SK-N-MC (cell line): ENCODE measurements around the gene AMER3.

Experiments
- EZH2 ChIP-seq: fragments of 200-600 bp; sonication (generic); IDR thresholded peaks from one replicate; pipeline ENCODE4 v1.6.1; 2017; ENCODE audit warnings: antibody characterized with exemption
- POLR2AphosphoS5 ChIP-seq: IDR thresholded peaks from 2 replicates; pipeline ENCODE4 v1.6.1; 2012; ENCODE audit warnings: mild to moderate bottlenecking, low read depth, low read length, borderline replicate concordance

DNA sequence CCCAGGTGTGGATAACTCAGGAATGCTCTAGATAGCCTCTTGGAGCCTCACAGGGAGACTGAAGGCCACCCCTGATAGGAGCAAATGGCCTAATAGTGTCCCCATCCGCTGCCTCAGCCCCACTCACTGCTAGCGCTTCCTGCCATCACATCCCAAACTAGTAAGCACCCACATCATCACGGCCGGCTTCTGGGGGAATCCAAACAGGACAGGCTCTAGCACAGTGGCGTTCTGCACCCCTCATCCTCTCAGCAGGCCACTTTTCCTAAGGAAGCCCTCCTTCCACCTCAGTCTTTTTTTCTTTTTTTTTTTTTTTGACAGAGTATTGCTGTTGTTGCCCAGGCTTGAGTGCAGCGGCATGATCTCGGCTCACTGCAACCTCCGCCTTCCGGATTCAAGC is 6.3 kb upstream of the AMER3 start:
- no peak for TF ChIP-seq EZH2
- TF ChIP-seq POLR2AphosphoS5 = no peak
